H1 (cell line): ENCODE data around the gene BRCA2. TPM values are rescaled to one million over a fixed set of nuclear protein-coding genes. Genes with fewer than 3 reads are reported as not detected.
"Not testable (repeated sequence)": the region's sequence is repeated elsewhere in the genome, so short reads cannot be mapped to it uniquely, and the experiment has no call there.

Experiments
- CTCF ChIA-PET: fragments of 300-600 bp; sonication (Branson Sonifier 250); formaldehyde crosslinking; loops from one replicate; lab custom pipeline; 2021; ENCODE audit not compliant: partially characterized antibody; lab: Charles Lee
- POLR2A ChIA-PET: fragments of 300-600 bp; sonication (Branson Sonifier 250); formaldehyde crosslinking; loops from one replicate; lab custom pipeline; 2021; ENCODE audit warnings: inconsistent platforms; ENCODE audit not compliant: partially characterized antibody; lab: Charles Lee
- DNase-seq, 2 experiments: peaks; one replicate each; pipeline versions ENCODE4 v3.0.0 to v3.0.0-alpha.2; 2010 to 2022; ENCODE audit warnings: low spot score in 2 of 2, low read depth in 1 of 2, mixed read lengths in 1 of 2
- FAIRE-seq: peaks from 2 replicates; lab custom pipeline; 2011; peaks lifted over from hg19 to GRCh38; lab: Jason Lieb, UNC
- H2AFZ ChIP-seq: 2 replicates; pipeline ENCODE4 v1.8.1; 2012; ENCODE audit warnings: low read length, inconsistent platforms
- H2AK5ac ChIP-seq: 2 replicates; pipeline ENCODE4 v1.6.1; 2013; ENCODE audit warnings: low read depth, low read length
- H2BK120ac ChIP-seq: replicated peaks from 2 replicates; pipeline ENCODE3; 2013; ENCODE audit warnings: low read depth, low read length, inconsistent platforms
- H2BK12ac ChIP-seq: 2 replicates; pipeline ENCODE4 v1.6.1; 2013; ENCODE audit warnings: low read depth, low read length
- H2BK15ac ChIP-seq: 2 replicates; pipeline ENCODE4 v1.6.1; 2013; ENCODE audit warnings: low read length
- H2BK20ac ChIP-seq: 2 replicates; pipeline ENCODE4 v1.6.1; 2013; ENCODE audit warnings: low read length
- H2BK5ac ChIP-seq: 2 replicates; pipeline ENCODE4 v1.6.1; 2013; ENCODE audit warnings: low read depth, low read length
- H3K14ac ChIP-seq: 2 replicates; pipeline ENCODE4 v1.6.1; 2013; ENCODE audit warnings: inconsistent platforms; ENCODE audit not compliant: insufficient read length
- H3K18ac ChIP-seq: 2 replicates; pipeline ENCODE4 v1.6.1; 2013; ENCODE audit warnings: low read length; ENCODE audit errors: extremely low read depth
- H3K23ac ChIP-seq: 2 replicates; pipeline ENCODE4 v1.6.1; 2013; ENCODE audit warnings: inconsistent platforms; ENCODE audit not compliant: insufficient read length
- H3K23me2 ChIP-seq: 2 replicates; pipeline ENCODE4 v1.6.1; 2013; ENCODE audit warnings: low read depth, low read length
- H3K27ac ChIP-seq: 2 replicates; pipeline ENCODE4 v1.6.1; 2011; ENCODE audit warnings: low read depth, low read length, inconsistent platforms
- H3K27me3 ChIP-seq, 4 experiments: replicated peaks in 1 of 4; 1 replicate in 1 of 4; 2 replicates in 3 of 4; pipeline versions ENCODE4 v1.6.1 to v1.8.1; 2011 to 2013; ENCODE audit warnings: low read length in 3 of 4, mild to moderate bottlenecking in 3 of 4, inconsistent platforms in 2 of 4, mixed read lengths in 2 of 4, moderate library complexity in 1 of 4; ENCODE audit not compliant: control insufficient read depth in 3 of 4, insufficient read depth in 3 of 4; ENCODE audit errors: extremely low read depth in 1 of 4
- H3K36me3 ChIP-seq, 4 experiments: 2 replicates each; pipeline versions ENCODE4 v1.6.1 to v1.8.1; 2011 to 2013; ENCODE audit warnings: mild to moderate bottlenecking in 4 of 4, low read length in 3 of 4, moderate library complexity in 2 of 4, control low read depth in 1 of 4, inconsistent platforms in 1 of 4; ENCODE audit not compliant: insufficient read depth in 4 of 4, control insufficient read depth in 2 of 4
- H3K4ac ChIP-seq: replicated peaks from 2 replicates; pipeline ENCODE3; 2013; ENCODE audit warnings: low read length, low read depth, mixed read lengths, inconsistent platforms; ENCODE audit not compliant: insufficient read length
- H3K4me1 ChIP-seq, 4 experiments: replicated peaks in 1 of 4; 1 replicate in 1 of 4; 2 replicates in 3 of 4; pipeline versions ENCODE4 v1.6.1 to v1.8.1; 2011 to 2013; ENCODE audit warnings: low read length in 3 of 4, inconsistent platforms in 2 of 4, mixed read lengths in 1 of 4; ENCODE audit not compliant: insufficient read depth in 4 of 4, control insufficient read depth in 3 of 4
- H3K4me2 ChIP-seq, 2 experiments: 2 replicates each; pipeline versions ENCODE4 v1.6.1 to v1.8.1; 2011 to 2013; ENCODE audit warnings: low read depth in 2 of 2, low read length in 2 of 2, control low read depth in 1 of 2, inconsistent platforms in 1 of 2, mild to moderate bottlenecking in 1 of 2; ENCODE audit not compliant: insufficient read depth in 1 of 2
- H3K4me3 ChIP-seq, 4 experiments: fragments of 200-600, 300-600 bp in 1 of 4; sonication (generic), shearing (Covaris generic), sonication (Bioruptor Twin) in 1 of 4; 2 replicates each; pipeline versions ENCODE4 v1.5.1 to v1.8.1; 2011 to 2016; ENCODE audit warnings: low read length in 4 of 4, low read depth in 3 of 4, control low read depth in 2 of 4, inconsistent platforms in 2 of 4, mild to moderate bottlenecking in 2 of 4, mixed read lengths in 1 of 4, moderate library complexity in 1 of 4; ENCODE audit not compliant: insufficient read depth in 2 of 4; ENCODE audit errors: extremely low read depth in 1 of 4
- H3K56ac ChIP-seq: replicated peaks from 2 replicates; pipeline ENCODE3; 2013; ENCODE audit warnings: low read depth, mild to moderate bottlenecking, mixed read lengths, low read length, inconsistent platforms; ENCODE audit not compliant: insufficient read length
- H3K79me1 ChIP-seq: 2 replicates; pipeline ENCODE4 v1.6.1; 2013; ENCODE audit warnings: low read depth, low read length, control low read depth
- H3K79me2 ChIP-seq, 2 experiments: 2 replicates each; pipeline versions ENCODE4 v1.6.1 to v1.8.1; 2012 to 2013; ENCODE audit warnings: low read length in 2 of 2, mild to moderate bottlenecking in 2 of 2, inconsistent platforms in 1 of 2; ENCODE audit not compliant: insufficient read depth in 2 of 2, control insufficient read depth in 1 of 2
- H3K9ac ChIP-seq, 4 experiments: replicated peaks in 1 of 4; 1 replicate in 1 of 4; 2 replicates in 3 of 4; pipeline versions ENCODE4 v1.6.1 to v1.8.1; 2011 to 2013; ENCODE audit warnings: low read depth in 3 of 4, low read length in 3 of 4, control low read depth in 2 of 4, mild to moderate bottlenecking in 2 of 4, moderate library complexity in 2 of 4, inconsistent platforms in 1 of 4; ENCODE audit errors: extremely low read depth in 1 of 4
- H3K9me3 ChIP-seq, 2 experiments: 2 replicates each; pipeline versions ENCODE4 v1.6.1 to v1.8.1; 2012 to 2013; ENCODE audit warnings: mild to moderate bottlenecking in 2 of 2, moderate library complexity in 2 of 2, control low read depth in 1 of 2, inconsistent platforms in 1 of 2, low read depth in 1 of 2, low read length in 1 of 2, mixed read lengths in 1 of 2; ENCODE audit not compliant: insufficient read depth in 2 of 2
- H4K20me1 ChIP-seq, 2 experiments: replicated peaks in 1 of 2; 2 replicates each; pipeline versions ENCODE3 to v1.8.1; 2011 to 2013; ENCODE audit warnings: inconsistent platforms in 2 of 2, low read length in 2 of 2, mild to moderate bottlenecking in 1 of 2; ENCODE audit not compliant: insufficient read depth in 2 of 2, control insufficient read depth in 1 of 2
- H4K5ac ChIP-seq: 2 replicates; pipeline ENCODE4 v1.6.1; 2013; ENCODE audit warnings: low read length, low read depth, mixed read lengths, inconsistent platforms; ENCODE audit not compliant: insufficient read length
- H4K8ac ChIP-seq: 2 replicates; pipeline ENCODE4 v1.8.0; 2013; ENCODE audit warnings: mild to moderate bottlenecking, moderate library complexity, low read length, inconsistent platforms; ENCODE audit not compliant: insufficient read depth; ENCODE audit errors: extremely low read depth
- H4K91ac ChIP-seq: replicated peaks from 2 replicates; pipeline ENCODE3; 2013; ENCODE audit warnings: low read length, mixed read lengths, inconsistent platforms; ENCODE audit not compliant: insufficient read length
- WGBS, 2 experiments: shearing (Covaris generic) in 1 of 2; methylation state at CpG; one replicate each; pipeline versions ENCODE4 v1.1.6 to v1.1.7; 2013 to 2015; ENCODE audit warnings: low lambda C conversion rate in 2 of 2, mixed read lengths in 2 of 2, inconsistent platforms in 1 of 2, low coverage in 1 of 2, missing lambda C conversion rate in 1 of 2; ENCODE audit not compliant: insufficient replicate concordance in 2 of 2, insufficient coverage in 1 of 2, insufficient read length in 1 of 2; ENCODE audit errors: extremely low coverage in 1 of 2, missing lambda C conversion rate in 1 of 2; 5-methylcytosine and 5-hydroxymethylcytosine counted together
- polyA plus RNA-seq, 7 experiments: library from polyadenylated mRNA; depleted of rRNA in 3 of 7; stranded (reverse) in 5 of 7; unstranded in 2 of 7; fragments of >200 nt in 5 of 7; fragments of 200-250 nt in 2 of 7; gene quantifications; 1 replicate in 5 of 7; 2 replicates in 1 of 7; 4 replicates in 1 of 7; pipeline versions ENCODE4 v1.2.1 to v1.2.3, GENCODE V29; 2011 to 2013; ENCODE audit warnings: missing spikeins in 2 of 7, mixed read lengths in 2 of 7
- total RNA-seq: library from RNA; stranded (reverse); fragmentation: NEBNext Ultra II Directional; extraction: Animal tissue kit (Norgen Biotek cat#: 25700); gene quantifications from 2 replicates; pipeline ENCODE4 v1.2.1, GENCODE V29; 2021

Gene BRCA2
- total and polyA plus RNA-seq, 2 of the 8 experiments (the other 6 are each of a cell fraction or from before 2014, with no cell fraction given): 4.2 to 24.9 TPM

DNA sequence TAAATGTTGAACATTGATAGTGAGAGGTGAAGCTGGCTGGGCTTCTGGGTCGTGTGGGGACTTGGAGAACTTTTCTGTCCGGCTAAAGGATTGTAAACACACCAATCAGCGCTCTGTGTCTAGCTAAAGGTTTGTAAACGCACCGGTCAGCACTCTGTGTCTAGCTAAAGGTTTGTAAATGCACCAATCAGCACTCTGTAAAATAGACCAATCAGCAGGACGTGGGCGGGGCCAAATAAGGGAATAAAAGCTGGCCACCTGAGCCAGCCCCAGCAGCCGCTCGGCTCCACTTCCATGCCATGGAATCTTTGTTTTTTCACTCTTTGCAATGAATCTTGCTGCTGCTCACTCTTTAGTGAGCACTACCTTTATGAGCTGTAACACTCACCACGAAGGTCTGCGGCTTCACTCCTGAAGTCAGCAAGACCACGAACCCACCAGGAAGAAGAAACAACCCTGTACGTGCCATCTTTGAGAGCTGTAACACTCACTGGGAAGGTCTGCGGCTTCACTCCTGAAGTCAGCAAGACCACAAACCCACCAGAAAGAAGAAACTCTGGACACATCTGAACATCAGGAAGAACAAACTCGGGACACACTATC is 35.6 kb downstream of the BRCA2 start:
- 93% methylated on average over 15 of the region's 15 CpGs; no CpG with 5 or more reads in 1 of the 2 experiments for WGBS, 2 experiments
- CTCF ChIA-PET, H2BK120ac ChIP-seq: not testable (repeated sequence)

More for the DNA sequence above, 35.6 kb downstream of the BRCA2 start:
- H2BK5ac ChIP-seq, H3K27ac ChIP-seq, FAIRE-seq, H3K79me1 ChIP-seq, H2BK20ac ChIP-seq, DNase-seq, H2BK12ac ChIP-seq, H4K20me1 ChIP-seq, H3K18ac ChIP-seq, H2AK5ac ChIP-seq, H4K5ac ChIP-seq, H3K9ac ChIP-seq, H4K91ac ChIP-seq, H3K79me2 ChIP-seq, H3K4me1 ChIP-seq, H2AFZ ChIP-seq, H3K56ac ChIP-seq, H4K8ac ChIP-seq, H3K4me3 ChIP-seq, H3K23ac ChIP-seq, H2BK15ac ChIP-seq, H3K4me2 ChIP-seq, H3K4ac ChIP-seq, H3K14ac ChIP-seq, H3K23me2 ChIP-seq, H3K9me3 ChIP-seq, H3K27me3 ChIP-seq: not testable (repeated sequence)
- H3K36me3 ChIP-seq: peaks cover 0 to 22% (median 6%) of the 10 kb centered on the region in 4 experiments; a peak in 6 of 8 replicates
- POLR2A ChIA-PET: interaction anchor here (1.3 kb wide), 1 partner anchor 36 kb away, joined by 5 read pairs; the partner anchor contains the start of genes BRCA2 and ZAR1L
